HepG2 (cell line): ENCODE results near the gene RASL10B. TPM values are rescaled to one million over a fixed set of nuclear protein-coding genes. Genes with fewer than 3 reads are reported as not detected.

Experiments used
- ATAC-seq: fragments of 200-7000 bp; cut with Tn5 transposase; 3 replicates; pipeline ENCODE4 v1.9.1; 2020; ENCODE audit warnings: mild to moderate bottlenecking, moderate library complexity
- BruUV-seq: library from RNA; stranded (reverse); fragments of 400-500 nt; replicated peaks from 2 replicates; lab custom pipeline; 2021; lab: Mats Ljungman, UMichigan
- CTCF ChIA-PET: fragments of 300-600 bp; formaldehyde crosslinking; extraction: SDS; loops from one replicate; lab custom pipeline; 2021; ENCODE audit warnings: low total read pairs, inconsistent platforms, low intra/inter-chr PET ratio; lab: Yijun Ruan, JAX
- POLR2A ChIA-PET: fragments of 350-600 bp; sonication (Branson Sonifier 250); formaldehyde crosslinking; loops from one replicate; lab custom pipeline; 2020; ENCODE audit warnings: antibody characterized with exemption, inconsistent platforms; lab: Yijun Ruan, JAX
- DNase-seq: peaks from one replicate; pipeline ENCODE4 v3.0.0-alpha.2; 2015; ENCODE audit warnings: low spot score
- FAIRE-seq: peaks from 3 replicates; lab custom pipeline; 2011; peaks lifted over from hg19 to GRCh38; lab: Jason Lieb, UNC
- H2AFZ ChIP-seq: one replicate; pipeline ENCODE4 v1.6.1; 2011; ENCODE audit warnings: low read length, inconsistent platforms
- H3K27ac ChIP-seq: fragments of 300-600 bp; 3 replicates; pipeline ENCODE4 v1.8.0; 2011; ENCODE audit warnings: mixed run types, mild to moderate bottlenecking, mixed read lengths, low read length, inconsistent platforms; ENCODE audit not compliant: insufficient read depth; ENCODE audit errors: extremely low read length
- H3K27me3 ChIP-seq, 2 experiments: fragments of 200-600 bp in 1 of 2; 2 replicates in 1 of 2; 3 replicates in 1 of 2; pipeline versions ENCODE4 v1.6.0 to v1.8.0; 2011; ENCODE audit warnings: low read length in 2 of 2, mild to moderate bottlenecking in 2 of 2, moderate library complexity in 2 of 2, inconsistent platforms in 1 of 2; ENCODE audit not compliant: insufficient read depth in 2 of 2, control insufficient read depth in 1 of 2
- H3K36me3 ChIP-seq, 2 experiments: fragments of 200-600 bp in 1 of 2; replicated peaks in 1 of 2; 2 replicates in 1 of 2; 3 replicates in 1 of 2; pipeline versions ENCODE4 v1.5.1 to v1.8.0; 2011; ENCODE audit warnings: low read length in 2 of 2, inconsistent platforms in 1 of 2; ENCODE audit not compliant: insufficient read depth in 2 of 2, control insufficient read depth in 1 of 2
- H3K4me1 ChIP-seq: 2 replicates; pipeline ENCODE4 v1.5.1; 2012; ENCODE audit warnings: low read length, inconsistent platforms; ENCODE audit not compliant: insufficient read depth
- H3K4me2 ChIP-seq: 2 replicates; pipeline ENCODE4 v1.6.0; 2011; ENCODE audit warnings: low read depth, low read length, inconsistent platforms
- H3K4me3 ChIP-seq, 3 experiments: fragments of 200-600 bp in 1 of 3; sonication (generic), shearing (Covaris generic) in 1 of 3; replicated peaks in 1 of 3; 2 replicates each; pipeline ENCODE4 v1.5.1; 2011 to 2016; ENCODE audit warnings: low read length in 3 of 3, inconsistent platforms in 2 of 3, low read depth in 2 of 3, mild to moderate bottlenecking in 2 of 3, control low read depth in 1 of 3, mixed read lengths in 1 of 3; ENCODE audit not compliant: insufficient read depth in 1 of 3
- H3K79me2 ChIP-seq: one replicate; pipeline ENCODE4 v1.6.1; 2011; ENCODE audit warnings: low read length, inconsistent platforms; ENCODE audit not compliant: insufficient read depth
- H3K9ac ChIP-seq: 2 replicates; pipeline ENCODE4 v1.6.0; 2011; ENCODE audit warnings: mild to moderate bottlenecking, low read depth, low read length, inconsistent platforms; ENCODE audit not compliant: insufficient read depth
- H3K9me3 ChIP-seq: 2 replicates; pipeline ENCODE4 v1.5.1; 2012; ENCODE audit warnings: mild to moderate bottlenecking, low read length
- H4K20me1 ChIP-seq: 2 replicates; pipeline ENCODE4 v1.6.0; 2011; ENCODE audit warnings: inconsistent platforms, mild to moderate bottlenecking, low read length, moderate library complexity; ENCODE audit not compliant: insufficient read depth
- BORCS8-MEF2B ChIP-seq: sonication (generic); formaldehyde crosslinking; IDR thresholded peaks from 2 replicates; pipeline ENCODE4 v1.8.0; 2022; ENCODE audit warnings: mild to moderate bottlenecking, missing genetic modification reagents
- ETV5 ChIP-seq: IDR thresholded peaks from 2 replicates; pipeline ENCODE4 v1.6.1; 2018; ENCODE audit warnings: missing biosample characterization, missing genetic modification reagents, inconsistent platforms, borderline replicate concordance
- FOXA3 ChIP-seq: IDR thresholded peaks from 2 replicates; pipeline ENCODE4 v1.6.1; 2016; ENCODE audit warnings: missing genetic modification reagents, missing compliant biosample characterization
- KLF6 ChIP-seq: IDR thresholded peaks from 2 replicates; pipeline ENCODE4 v1.8.0; 2016; ENCODE audit warnings: missing biosample characterization, missing genetic modification reagents
- MAFK ChIP-seq, 2 experiments: IDR thresholded peaks in 1 of 2; conservative IDR thresholded peaks in 1 of 2; 2 replicates each; pipeline ENCODE4 v1.6.1; 2011; ENCODE audit warnings: improper control_type of control experiment in 2 of 2, low read length in 2 of 2
- MAZ ChIP-seq, 2 experiments: sonication (generic) in 1 of 2; formaldehyde crosslinking in 1 of 2; IDR thresholded peaks; 2 replicates each; pipeline versions ENCODE4 v1.5.0 to v1.6.1; 2012 to 2020; ENCODE audit warnings: low read depth in 2 of 2, mild to moderate bottlenecking in 2 of 2, borderline replicate concordance in 1 of 2, improper control_type of control experiment in 1 of 2, low read length in 1 of 2, missing genetic modification reagents in 1 of 2, moderate library complexity in 1 of 2
- SALL1 ChIP-seq: sonication (generic); formaldehyde crosslinking; IDR thresholded peaks from 2 replicates; pipeline ENCODE4 v1.8.0; 2022; ENCODE audit warnings: mild to moderate bottlenecking, missing genetic modification reagents
- TSC22D2 ChIP-seq: sonication (generic); formaldehyde crosslinking; IDR thresholded peaks from 2 replicates; pipeline ENCODE4 v1.5.1; 2020; ENCODE audit warnings: missing genetic modification reagents, mild to moderate bottlenecking, borderline replicate concordance
- ZNF687 ChIP-seq: sonication (generic); formaldehyde crosslinking; IDR thresholded peaks from 2 replicates; pipeline ENCODE4 v1.5.1; 2020; ENCODE audit warnings: mild to moderate bottlenecking, missing genetic modification reagents, moderate library complexity
- WGBS: methylation state at CpG from one replicate; pipeline ENCODE4 v1.1.6; 2017; ENCODE audit warnings: low lambda C conversion rate; 5-methylcytosine and 5-hydroxymethylcytosine counted together
- in situ Hi-C: cut with HindIII; loops from 2 replicates; pipeline ENCODE4 v1.10.0; 2017; ENCODE audit warnings: low pct_unique_long_range_greater_than_20kb; ENCODE audit not compliant: extremely low pct_ligation_motif_present
- intact Hi-C: fragments of 100-400 bp; cut with micrococcal nuclease; formaldehyde crosslinking; loops from one replicate; pipeline ENCODE4 v1.10.0; 2022; ENCODE audit not compliant: unreplicated experiment
- polyA plus RNA-seq, 8 experiments: library from polyadenylated mRNA; depleted of rRNA in 3 of 8; stranded (reverse) in 7 of 8; unstranded in 1 of 8; fragments of >200 nt; fragmentation: Illumina TruSeq in 4 of 8; extraction: Trizol in 4 of 8; gene quantifications; 2 replicates each; pipeline versions ENCODE4 v1.2.1 to v1.2.3, GENCODE V29; 2011 to 2016; ENCODE audit warnings: low read depth in 4 of 8, missing spikeins in 1 of 8, mixed read lengths in 1 of 8; ENCODE audit not compliant: insufficient read depth in 1 of 8
- total RNA-seq, 5 experiments: library from RNA; depleted of rRNA; stranded (reverse); fragments of >200 nt; fragmentation: Illumina TruSeq; extraction: Trizol; gene quantifications; 2 replicates each; pipeline ENCODE4 v1.2.3, GENCODE V29; 2016; ENCODE audit warnings: low read depth in 1 of 5
- TF ChIP-seq, protein P1 (sequence below): sonication (generic); formaldehyde crosslinking; IDR thresholded peaks from 2 replicates; pipeline ENCODE4 v1.5.0; 2020; ENCODE audit warnings: missing genetic modification reagents, mild to moderate bottlenecking, borderline replicate concordance
- TF ChIP-seq, protein P2 (sequence below): sonication (generic); formaldehyde crosslinking; IDR thresholded peaks from 2 replicates; pipeline ENCODE4 v1.5.0; 2020; ENCODE audit warnings: missing genetic modification reagents, mild to moderate bottlenecking, borderline replicate concordance
- TF ChIP-seq, protein P3 (sequence below): IDR thresholded peaks from 2 replicates; pipeline ENCODE4 v1.6.1; 2012; ENCODE audit warnings: inconsistent platforms

RASL10B gene
- total and polyA plus RNA-seq, 2 of the 13 experiments (the other 11 are each of a cell fraction or from before 2014, with no cell fraction given): 8.8 to 11.0 TPM

- peak overlapping the region; percentile 36 for H3K27ac ChIP-seq
- H3K4me3 ChIP-seq: peak overlapping the region; percentile 68 to 87 (median 70)
- no peak for DNase-seq
- no peak for TF ChIP-seq KLF6
- TF ChIP-seq, protein P1, sequence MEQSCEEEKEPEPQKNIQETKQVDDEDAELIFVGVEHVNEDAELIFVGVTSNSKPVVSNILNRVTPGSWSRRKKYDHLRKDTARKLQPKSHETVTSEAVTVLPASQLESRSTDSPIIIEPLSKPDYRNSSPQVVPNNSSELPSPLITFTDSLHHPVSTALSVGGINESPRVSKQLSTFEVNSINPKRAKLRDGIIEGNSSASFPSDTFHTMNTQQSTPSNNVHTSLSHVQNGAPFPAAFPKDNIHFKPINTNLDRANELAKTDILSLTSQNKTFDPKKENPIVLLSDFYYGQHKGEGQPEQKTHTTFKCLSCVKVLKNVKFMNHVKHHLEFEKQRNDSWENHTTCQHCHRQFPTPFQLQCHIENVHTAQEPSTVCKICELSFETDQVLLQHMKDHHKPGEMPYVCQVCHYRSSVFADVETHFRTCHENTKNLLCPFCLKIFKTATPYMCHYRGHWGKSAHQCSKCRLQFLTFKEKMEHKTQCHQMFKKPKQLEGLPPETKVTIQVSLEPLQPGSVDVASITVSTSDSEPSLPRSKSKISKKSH (CRISPR knock-in tag): 0 out of 2 replicates have a peak, but pooled peaks have one; percentile 43
- no peak for TF ChIP-seq TSC22D2 (CRISPR knock-in tag)
- peak; percentile 26; the same call in 1 of the 2 replicates for TF ChIP-seq SALL1 (CRISPR knock-in tag)
- TF ChIP-seq ZNF687 (CRISPR knock-in tag): peak; percentile 60
- TF ChIP-seq MAFK (conservative IDR thresholded peaks at IDR 0.05 in 1 of 2, IDR thresholded peaks at IDR 0.05 in 1 of 2; ENCODE audit: low read length in 2 of 2): no peak
- TF ChIP-seq FOXA3: no peak
- TF ChIP-seq, protein P2, sequence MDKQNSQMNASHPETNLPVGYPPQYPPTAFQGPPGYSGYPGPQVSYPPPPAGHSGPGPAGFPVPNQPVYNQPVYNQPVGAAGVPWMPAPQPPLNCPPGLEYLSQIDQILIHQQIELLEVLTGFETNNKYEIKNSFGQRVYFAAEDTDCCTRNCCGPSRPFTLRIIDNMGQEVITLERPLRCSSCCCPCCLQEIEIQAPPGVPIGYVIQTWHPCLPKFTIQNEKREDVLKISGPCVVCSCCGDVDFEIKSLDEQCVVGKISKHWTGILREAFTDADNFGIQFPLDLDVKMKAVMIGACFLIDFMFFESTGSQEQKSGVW (CRISPR knock-in tag): no peak
- no peak for TF ChIP-seq MAZ (IDR thresholded peaks at IDR 0.05; ENCODE audit: borderline replicate concordance, low read depth, low read length)
- TF ChIP-seq MAZ (CRISPR knock-in tag; IDR thresholded peaks at IDR 0.05; ENCODE audit: low read depth): no peak
- 0 out of 2 replicates have a peak, but pooled peaks have one; percentile 14 for TF ChIP-seq ETV5 (CRISPR knock-in tag)
- TF ChIP-seq, protein P3, sequence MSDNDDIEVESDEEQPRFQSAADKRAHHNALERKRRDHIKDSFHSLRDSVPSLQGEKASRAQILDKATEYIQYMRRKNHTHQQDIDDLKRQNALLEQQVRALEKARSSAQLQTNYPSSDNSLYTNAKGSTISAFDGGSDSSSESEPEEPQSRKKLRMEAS: 0 out of 2 replicates have a peak, but pooled peaks have one; percentile 8
- no peak for TF ChIP-seq BORCS8-MEF2B (CRISPR knock-in tag)
Measured at GRCh38 chr17:35731917-35732805, 722 bp downstream of the RASL10B start.

More at GRCh38 chr17:35731917-35732805, 722 bp downstream of the RASL10B start:
- Histone ChIP-seq H3K9me3 (no peaks in the 10 kb centered on the region), H3K36me3 (no peaks in the 10 kb centered on the region), H3K27me3 (no peaks in the 10 kb centered on the region), H3K79me2 (peaks cover 2% of the 10 kb centered on the region), H3K9ac (peak overlapping the region; percentile 65), H4K20me1 (no peaks in the 10 kb centered on the region), H3K4me2 (peak overlapping the region; percentile 82), H2AFZ (no peak overlapping the region), H3K4me1 (peaks cover 24% of the 10 kb centered on the region)
- no peak for FAIRE-seq
- in situ Hi-C loops (loop anchor here (25.0 kb wide), 1 partner anchor 420 kb away; no protein-coding TSS in a partner anchor), intact Hi-C loops (no loop called here)
- ATAC-seq: peak; percentile 63
- POLR2A ChIA-PET: interaction anchor here (0.8 to 1.8 kb wide), 6 partner anchors 16 to 154 kb away, joined by 3 to 7 read pairs (median 4); partner anchors contain the start of genes PEX12 and TAF15
- WGBS: 58% methylated on average over 3 of the region's 47 CpGs
- CTCF ChIA-PET: no interaction called here
- no TSS peak for BruUV-seq
